GM12878 (cell line): Measurements from ENCODE around the gene ARHGEF10L.

Experiments
- CHD2 ChIP-seq: IDR thresholded peaks from 2 replicates; pipeline ENCODE4 v1.6.1; 2011; ENCODE audit warnings: low read depth, low read length, improper control_type of control experiment, borderline replicate concordance
- EP300 ChIP-seq, 2 experiments: fragments of 150-350 bp in 1 of 2; IDR thresholded peaks; 2 replicates each; pipeline ENCODE4 v1.6.1; 2011 to 2012; ENCODE audit warnings: low read depth in 2 of 2, low read length in 2 of 2, borderline replicate concordance in 1 of 2, improper control_type of control experiment in 1 of 2, inconsistent platforms in 1 of 2; ENCODE audit not compliant: control insufficient read depth in 1 of 2
- FOXM1 ChIP-seq: IDR thresholded peaks from 2 replicates; pipeline ENCODE4 v1.6.1; 2012; ENCODE audit warnings: low read depth, mild to moderate bottlenecking, inconsistent platforms, low read length, moderate library complexity
- KAT2A ChIP-seq: conservative IDR thresholded peaks from 2 replicates; pipeline ENCODE4 v1.6.1; 2011; ENCODE audit warnings: low read depth, low read length; ENCODE audit not compliant: control insufficient read depth
- MXI1 ChIP-seq: fragments of 150-350 bp; IDR thresholded peaks from 2 replicates; pipeline ENCODE4 v1.6.1; 2011; ENCODE audit warnings: low read depth, mild to moderate bottlenecking, inconsistent platforms, low read length, improper control_type of control experiment
- RAD21 ChIP-seq: IDR thresholded peaks from 2 replicates; pipeline ENCODE4 v1.6.1; 2011; ENCODE audit warnings: mild to moderate bottlenecking, low read depth, low read length, moderate library complexity; ENCODE audit not compliant: insufficient read depth
- SIN3A ChIP-seq: IDR thresholded peaks from 2 replicates; pipeline ENCODE4 v1.6.1; 2012; ENCODE audit warnings: low read depth, low read length, improper control_type of control experiment
- SREBF2 ChIP-seq: IDR thresholded peaks from 2 replicates; pipeline ENCODE4 v1.6.1; 2012; ENCODE audit warnings: mild to moderate bottlenecking, low read length
- TAF1 ChIP-seq: IDR thresholded peaks from 2 replicates; pipeline ENCODE4 v1.6.1; 2011; ENCODE audit warnings: mild to moderate bottlenecking, low read depth, low read length, borderline replicate concordance
- YBX1 ChIP-seq: fragments of 450-650 bp; IDR thresholded peaks from 2 replicates; pipeline ENCODE4 v1.6.1; 2016; ENCODE audit warnings: antibody characterized with exemption
- TF ChIP-seq, protein P1 (sequence below), 3 experiments: IDR thresholded peaks in 2 of 3; conservative IDR thresholded peaks in 1 of 3; 2 replicates each; pipeline ENCODE4 v1.5.1; 2011; ENCODE audit warnings: low read depth in 3 of 3, low read length in 3 of 3, mild to moderate bottlenecking in 3 of 3, control low read depth in 2 of 3, moderate library complexity in 2 of 3, inconsistent platforms in 1 of 3, mixed read lengths in 1 of 3; ENCODE audit not compliant: control insufficient read depth in 2 of 3, insufficient read depth in 1 of 3; ENCODE audit errors: extremely low read depth in 1 of 3

DNA sequence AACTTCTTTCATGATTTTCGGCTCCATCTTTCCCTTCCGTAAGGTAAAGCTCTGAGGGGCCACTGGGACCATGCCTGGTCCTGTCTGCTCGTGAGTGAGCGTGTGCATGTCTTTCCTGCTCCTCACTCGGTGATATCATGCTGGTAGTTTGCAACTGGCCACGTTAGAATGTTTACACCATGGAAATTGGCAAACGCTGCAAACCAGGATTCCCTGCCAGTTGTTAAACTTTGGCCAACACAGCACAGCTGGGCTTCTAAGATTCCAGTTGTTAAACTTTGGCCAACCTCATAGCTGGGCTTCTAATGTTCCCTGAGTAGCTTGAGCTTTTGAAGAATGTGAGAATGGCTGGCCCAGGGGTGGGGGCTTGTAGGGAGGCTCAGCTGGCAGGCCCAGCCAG is 147.6 kb downstream of the ARHGEF10L start:
- TF ChIP-seq, protein P1, sequence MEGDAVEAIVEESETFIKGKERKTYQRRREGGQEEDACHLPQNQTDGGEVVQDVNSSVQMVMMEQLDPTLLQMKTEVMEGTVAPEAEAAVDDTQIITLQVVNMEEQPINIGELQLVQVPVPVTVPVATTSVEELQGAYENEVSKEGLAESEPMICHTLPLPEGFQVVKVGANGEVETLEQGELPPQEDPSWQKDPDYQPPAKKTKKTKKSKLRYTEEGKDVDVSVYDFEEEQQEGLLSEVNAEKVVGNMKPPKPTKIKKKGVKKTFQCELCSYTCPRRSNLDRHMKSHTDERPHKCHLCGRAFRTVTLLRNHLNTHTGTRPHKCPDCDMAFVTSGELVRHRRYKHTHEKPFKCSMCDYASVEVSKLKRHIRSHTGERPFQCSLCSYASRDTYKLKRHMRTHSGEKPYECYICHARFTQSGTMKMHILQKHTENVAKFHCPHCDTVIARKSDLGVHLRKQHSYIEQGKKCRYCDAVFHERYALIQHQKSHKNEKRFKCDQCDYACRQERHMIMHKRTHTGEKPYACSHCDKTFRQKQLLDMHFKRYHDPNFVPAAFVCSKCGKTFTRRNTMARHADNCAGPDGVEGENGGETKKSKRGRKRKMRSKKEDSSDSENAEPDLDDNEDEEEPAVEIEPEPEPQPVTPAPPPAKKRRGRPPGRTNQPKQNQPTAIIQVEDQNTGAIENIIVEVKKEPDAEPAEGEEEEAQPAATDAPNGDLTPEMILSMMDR (IDR thresholded peaks at IDR 0.05 in 2 of 3, conservative IDR thresholded peaks at IDR 0.05 in 1 of 3; ENCODE audit: control insufficient read depth in 2 of 3, extremely low read depth in 1 of 3, insufficient read depth in 1 of 3, low read depth in 3 of 3, low read length in 3 of 3) = no peak
- TF ChIP-seq KAT2A (no peak), SIN3A (no peak), MXI1 (no peak), YBX1 (no peak), SREBF2 (no peak), TAF1 (no peak), FOXM1 (no peak), RAD21 (no peak), EP300 (IDR thresholded peaks at IDR 0.05; ENCODE audit: borderline replicate concordance in 1 of 2, control insufficient read depth in 1 of 2, low read depth in 2 of 2, low read length in 2 of 2) (no peak), CHD2 (no peak)
